ENCODE results near the gene SLC25A4.
"Not testable (repeated sequence)": the region's sequence is repeated elsewhere in the genome, so short reads cannot be mapped to it uniquely, and the experiment has no call there.

The SLC25A4 gene

GRCh38 chr4:185171373-185172071 is 28.5 kb downstream of the SLC25A4 start:
- in situ Hi-C loops (cut with MboI; ENCODE audit: low sequenced_read_pairs), result no loop called here

- in situ Hi-C loops (cut with MboI; ENCODE audit: low sequenced_read_pairs), result no loop called here
These were observed 36.4 kb downstream of the SLC25A4 start for GRCh38 chr4:185179488-185179887.

DNA sequence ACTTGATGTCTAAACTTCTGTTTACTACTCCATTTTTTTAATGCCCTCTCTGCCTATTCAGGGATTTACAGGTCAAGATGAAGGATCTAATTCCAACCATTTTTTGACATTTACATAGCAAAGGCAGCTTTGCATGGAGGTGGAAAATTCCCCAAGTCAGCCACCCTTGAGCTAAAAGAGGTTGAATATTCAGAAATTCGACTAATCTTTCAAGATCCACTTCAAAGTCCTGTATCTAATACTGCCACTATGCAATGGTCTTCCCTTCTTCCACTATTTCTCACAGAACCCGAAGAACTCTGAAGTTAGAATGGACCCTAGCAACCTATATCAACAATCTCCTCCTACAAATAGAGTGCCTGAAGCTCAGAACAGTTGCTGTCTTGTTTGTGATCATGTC is 39.2 kb downstream of the SLC25A4 start:
- in situ Hi-C loops (cut with MboI; ENCODE audit: low sequenced_read_pairs), result no loop called here

- in situ Hi-C loops (cut with MboI; ENCODE audit: low sequenced_read_pairs), result no loop called here
These were observed 40.7 kb downstream of the SLC25A4 start for GRCh38 chr4:185183622-185184281.

DNA sequence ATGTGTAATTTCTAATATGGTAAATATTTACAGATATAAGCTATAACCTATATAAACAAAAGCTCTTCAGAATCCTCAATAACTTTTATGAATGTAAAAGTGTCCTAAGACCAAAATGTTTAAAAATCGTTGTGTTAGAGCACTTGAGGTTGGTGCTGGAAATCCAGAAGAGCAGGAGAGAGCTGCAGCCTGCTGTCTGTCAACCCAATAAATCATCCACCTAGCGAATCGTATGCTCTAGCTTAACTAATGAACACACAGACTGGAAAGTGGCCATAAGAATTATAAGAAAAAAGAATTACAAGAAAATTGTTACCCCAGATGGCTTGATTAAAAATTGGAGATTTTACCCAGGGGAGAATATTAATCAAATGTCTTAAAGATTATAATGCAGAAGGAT is 43.7 kb downstream of the SLC25A4 start:
- in situ Hi-C loops (cut with MboI; ENCODE audit: low sequenced_read_pairs), result no loop called here

DNA sequence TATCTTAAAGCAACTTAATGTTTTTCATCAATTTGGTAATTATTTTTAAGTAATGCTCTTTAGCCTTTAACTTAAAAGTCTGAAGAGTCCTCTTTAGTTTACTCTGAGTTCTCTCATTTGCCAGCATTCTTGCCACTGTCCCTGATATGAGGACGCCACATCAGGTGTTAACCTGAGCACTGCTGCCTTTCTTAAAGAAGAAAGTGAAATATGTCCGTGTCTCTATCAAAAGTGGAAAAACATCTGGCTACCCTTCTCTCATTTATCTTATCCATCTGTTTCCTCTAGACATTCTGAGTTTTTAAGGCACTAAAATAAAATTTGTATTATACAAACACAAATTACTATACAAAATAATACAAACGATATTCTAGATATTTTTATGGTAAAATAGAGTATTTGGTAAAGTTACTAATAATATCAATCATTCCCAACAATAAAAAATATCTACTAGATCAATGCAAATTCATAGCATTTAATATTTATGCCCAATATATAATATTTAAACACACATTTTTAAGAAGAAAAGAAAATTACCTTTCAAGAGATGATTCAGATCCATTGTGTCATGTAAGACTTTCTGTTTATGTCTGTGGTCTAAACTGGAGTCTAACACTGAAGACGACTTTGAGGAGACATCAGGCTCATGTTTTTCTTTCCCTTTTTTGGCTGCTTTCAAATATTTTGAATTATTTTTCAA is 46.7 kb downstream of the SLC25A4 start:
- in situ Hi-C loops (cut with MboI; ENCODE audit: low sequenced_read_pairs), result no loop called here

DNA sequence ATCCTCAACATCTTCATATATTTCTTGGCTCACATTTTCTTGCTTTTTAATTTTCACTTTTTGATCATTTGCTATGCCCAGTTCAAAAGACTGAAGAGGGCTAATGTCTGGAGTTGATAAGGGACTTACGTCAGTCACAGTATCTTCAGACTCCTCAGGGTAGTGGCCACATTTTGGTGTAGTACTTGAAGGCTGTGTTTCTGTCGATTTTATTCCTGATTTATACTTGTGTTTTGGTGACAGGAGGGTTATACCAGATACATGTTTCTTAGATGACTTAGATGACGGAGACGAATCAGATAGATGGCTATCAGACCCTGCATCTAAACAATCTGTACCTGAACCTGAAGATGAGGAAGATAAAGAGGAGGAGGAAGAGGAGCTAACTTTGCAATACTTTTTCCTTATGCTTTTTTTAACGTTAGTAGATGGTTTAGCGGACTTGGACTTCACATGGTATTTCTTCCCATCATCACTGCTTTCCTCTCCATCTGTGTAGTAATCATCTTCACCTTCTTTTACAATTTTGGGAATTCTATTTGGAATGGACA is 47.3 kb downstream of the SLC25A4 start:
- in situ Hi-C loops (cut with MboI; ENCODE audit: low sequenced_read_pairs), result no loop called here

DNA sequence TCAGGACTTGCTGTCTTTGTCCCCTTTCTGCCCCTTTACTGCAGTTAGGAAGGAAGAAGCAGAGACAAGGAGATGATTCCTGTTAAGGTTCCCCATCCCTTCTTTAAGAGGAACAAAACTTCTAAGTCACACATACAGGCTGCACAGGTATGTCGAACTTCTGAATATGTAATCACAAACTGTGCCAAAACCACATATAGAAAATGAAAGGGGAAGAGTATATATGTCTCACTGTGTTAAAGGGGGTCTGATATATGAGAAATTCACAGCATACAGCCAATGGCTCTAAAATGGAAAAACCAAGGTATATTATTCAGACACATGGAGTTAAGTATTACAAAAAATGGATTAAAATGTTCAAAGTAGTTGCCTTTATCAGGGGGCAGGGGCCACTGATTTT is 49.0 kb downstream of the SLC25A4 start:
- in situ Hi-C loops (cut with MboI; ENCODE audit: low sequenced_read_pairs), result no loop called here

GRCh38 chr4:185194924-185195888 is 52.1 kb downstream of the SLC25A4 start:
- in situ Hi-C loops (cut with MboI; ENCODE audit: low sequenced_read_pairs), result no loop called here

DNA sequence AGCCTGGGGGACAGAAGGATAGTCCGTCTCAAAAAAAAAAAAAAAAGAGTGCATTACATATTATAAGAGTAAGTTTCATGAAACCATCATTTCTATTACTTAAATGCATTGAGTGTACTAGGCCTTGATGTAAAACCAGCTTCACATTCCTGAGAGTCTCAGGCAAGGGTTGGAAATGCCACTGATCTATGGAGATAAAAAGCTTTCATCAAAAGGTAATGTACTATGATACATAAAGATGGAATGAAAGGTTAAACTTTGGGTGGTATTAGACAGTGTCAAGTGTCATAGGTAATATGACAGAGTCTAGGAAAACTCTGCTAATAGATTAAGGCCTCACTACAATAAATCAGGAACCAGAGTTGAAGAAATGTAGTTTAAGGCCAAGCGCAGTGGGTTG is 53.4 kb downstream of the SLC25A4 start:
- in situ Hi-C loops (cut with MboI; ENCODE audit: low sequenced_read_pairs), result no loop called here

GRCh38 chr4:185198189-185198588 is 55.1 kb downstream of the SLC25A4 start:
- in situ Hi-C loops (cut with MboI; ENCODE audit: low sequenced_read_pairs), result not testable (repeated sequence)

Data from HL-60/S4 treated with retinoic acid at 250 ng/mL for 4 days and 3 days (cell line).